OCI-LY7 (cell line): Measurements from ENCODE around the gene TMED1. TPM values are rescaled to one million over a fixed set of nuclear protein-coding genes. Genes with fewer than 3 reads are reported as not detected.

ENCODE experiments used
- BruUV-seq: library from RNA; stranded (reverse); fragments of 400-500 nt; replicated peaks from 2 replicates; lab custom pipeline; 2021; lab: Mats Ljungman, UMichigan
- CTCF ChIA-PET: fragments of 300-600 bp; sonication (Branson Sonifier 250); formaldehyde crosslinking; loops from one replicate; lab custom pipeline; 2022; ENCODE audit warnings: antibody characterized with exemption; ENCODE audit not compliant: unreplicated experiment; lab: Charles Lee
- POLR2A ChIA-PET: fragments of 300-600 bp; sonication (Branson Sonifier 250); formaldehyde crosslinking; loops from one replicate; lab custom pipeline; 2022; ENCODE audit warnings: antibody characterized with exemption; lab: Charles Lee
- DNase-seq: peaks from one replicate; pipeline ENCODE4 v3.0.0-alpha.2; 2015; ENCODE audit warnings: low spot score
- H2AFZ ChIP-seq: fragments of 200-600 bp; sonication (generic), shearing (Covaris generic); 2 replicates; pipeline ENCODE4 v1.6.1; 2014; ENCODE audit warnings: mild to moderate bottlenecking, antibody characterized with exemption, low read length, moderate library complexity
- H3K27ac ChIP-seq: fragments of 200-600 bp; sonication (generic); 2 replicates; pipeline ENCODE4 v1.5.1; 2014; ENCODE audit warnings: mixed run types, low read depth, mild to moderate bottlenecking, moderate library complexity, low read length, inconsistent platforms; ENCODE audit not compliant: poor library complexity, severe bottlenecking
- H3K36me3 ChIP-seq: fragments of 200-600 bp; sonication (generic); 2 replicates; pipeline ENCODE4 v1.6.1; 2014; ENCODE audit warnings: mild to moderate bottlenecking, antibody characterized with exemption, low read length, moderate library complexity, mixed read lengths; ENCODE audit not compliant: insufficient read depth
- H3K4me1 ChIP-seq: fragments of 200-600 bp; sonication (generic); 2 replicates; pipeline ENCODE4 v1.5.1; 2014; ENCODE audit warnings: mild to moderate bottlenecking, low read length; ENCODE audit not compliant: insufficient read depth, poor library complexity, severe bottlenecking
- H3K4me2 ChIP-seq: fragments of 200-600 bp; sonication (generic); 2 replicates; pipeline ENCODE4 v1.6.1; 2014; ENCODE audit warnings: mild to moderate bottlenecking, low read length
- H3K4me3 ChIP-seq: fragments of 200-600 bp; sonication (generic); 2 replicates; pipeline ENCODE4 v1.5.1; 2014; ENCODE audit warnings: mild to moderate bottlenecking, low read depth, low read length; ENCODE audit not compliant: poor library complexity, severe bottlenecking
- H3K79me2 ChIP-seq: fragments of 200-600 bp; sonication (generic); 2 replicates; pipeline ENCODE4 v1.6.1; 2016; ENCODE audit warnings: low read depth, mild to moderate bottlenecking, low read length, moderate library complexity, mixed read lengths; ENCODE audit not compliant: insufficient read depth
- H3K9me2 ChIP-seq: fragments of 200-600 bp; sonication (generic); 2 replicates; pipeline ENCODE4 v1.6.1; 2016; ENCODE audit warnings: mild to moderate bottlenecking, low read length, mixed read lengths; ENCODE audit not compliant: insufficient read depth
- H3K9me3 ChIP-seq: fragments of 200-600 bp; sonication (generic); 2 replicates; pipeline ENCODE4 v1.6.1; 2014; ENCODE audit warnings: mild to moderate bottlenecking, mixed run types, low read length, mixed read lengths
- H4K20me1 ChIP-seq: fragments of 200-600 bp; sonication (generic); 2 replicates; pipeline ENCODE4 v1.6.1; 2014; ENCODE audit warnings: mild to moderate bottlenecking, antibody characterized with exemption, low read length, moderate library complexity, mixed read lengths; ENCODE audit not compliant: insufficient read depth
- CTCF ChIP-seq: fragments of 200-600 bp; sonication (generic); conservative IDR thresholded peaks from 2 replicates; pipeline ENCODE4 v1.5.1; 2014; ENCODE audit warnings: mild to moderate bottlenecking, antibody characterized with exemption, low read length, moderate library complexity, mixed read lengths
- EZH2phosphoT487 ChIP-seq: fragments of 200-600 bp; sonication (generic); IDR thresholded peaks from 2 replicates; pipeline ENCODE4 v1.6.1; 2018; ENCODE audit warnings: low read depth, borderline replicate concordance, mild to moderate bottlenecking, mixed run types, antibody characterized with exemption, low read length, moderate library complexity, mixed read lengths
- intact Hi-C: fragments of 100-400 bp; cut with micrococcal nuclease; formaldehyde crosslinking; loops from one replicate; pipeline ENCODE4 v1.10.0; 2022; ENCODE audit not compliant: unreplicated experiment
- total RNA-seq, 2 experiments: library from RNA; depleted of rRNA in 1 of 2; stranded (reverse); fragments of >200 nt in 1 of 2; shearing (Covaris generic) in 1 of 2; gene quantifications; 2 replicates each; pipeline ENCODE4 v1.2.3, GENCODE V29; 2014 to 2022

TMED1 gene
- total RNA-seq, 2 experiments from 2014 or later, result 13.2 to 22.5 TPM

- POLR2A ChIA-PET, result interaction anchor here (0.6 to 3.5 kb wide), 3 partner anchors 15 to 532 kb away, joined by 4 to 34 read pairs (median 6); no protein-coding TSS in a partner anchor
- no peak for DNase-seq
- H3K36me3 ChIP-seq, result peaks cover 17% of the 10 kb centered on the region
- H2AFZ ChIP-seq, result no peak overlapping the region
- peak overlapping the region; percentile 2 for H3K4me3 ChIP-seq
- CTCF ChIA-PET, result interaction anchor here (1.8 kb wide), 1 partner anchor 10 kb away, joined by 4 read pairs; no protein-coding TSS in a partner anchor
- TF ChIP-seq CTCF, result no peak
- no peak for TF ChIP-seq EZH2phosphoT487
- H3K4me1 ChIP-seq, result peaks cover 61% of the 10 kb centered on the region
- H3K9me3 ChIP-seq, result no peaks in the 10 kb centered on the region
- H3K27ac ChIP-seq, result no peak overlapping the region
- H3K79me2 ChIP-seq, result peaks cover 73% of the 10 kb centered on the region
- intact Hi-C loops, result loop anchor here (10.0 kb wide), 1 partner anchor 309 kb away; the partner anchor contains the start of genes CDKN2D and KRI1
- peak overlapping the region; percentile 90 for H3K4me2 ChIP-seq
- no peaks in the 10 kb centered on the region for H4K20me1 ChIP-seq
- BruUV-seq, result TSS peak; percentile 36
- H3K9me2 ChIP-seq, result no peaks in the 10 kb centered on the region
Observed at GRCh38 chr19:10874024-10874423, 38.0 kb upstream of the TMED1 start.

- no peaks in the 10 kb centered on the region for H3K9me2 ChIP-seq
- intact Hi-C loops, result loop anchor here (10.0 kb wide), 1 partner anchor 308 kb away; the partner anchor contains the start of genes CDKN2D and KRI1
- no TSS peak for BruUV-seq
- H3K27ac ChIP-seq, result peak overlapping the region; percentile 82
- peak overlapping the region; percentile 90 for H3K4me2 ChIP-seq
- peaks cover 61% of the 10 kb centered on the region for H3K4me1 ChIP-seq
- CTCF ChIA-PET, result interaction anchor here (0.5 to 1.8 kb wide), 3 partner anchors 8 to 16 kb away, joined by 3 to 9 read pairs (median 4); no protein-coding TSS in a partner anchor
- no peak for DNase-seq
- H3K4me3 ChIP-seq, result peak overlapping the region; percentile 99
- no peaks in the 10 kb centered on the region for H4K20me1 ChIP-seq
- no peak overlapping the region for H2AFZ ChIP-seq
- no peaks in the 10 kb centered on the region for H3K9me3 ChIP-seq
- POLR2A ChIA-PET, result interaction anchor here (0.6 to 3.5 kb wide), 5 partner anchors 16 to 695 kb away, joined by 3 to 34 read pairs (median 5); no protein-coding TSS in a partner anchor
- H3K36me3 ChIP-seq, result peaks cover 17% of the 10 kb centered on the region
- TF ChIP-seq EZH2phosphoT487, result no peak
- peak; percentile 11; the same call in 1 of the 2 replicates for TF ChIP-seq CTCF
- peaks cover 59% of the 10 kb centered on the region for H3K79me2 ChIP-seq
Observed at GRCh38 chr19:10872546-10873107, 36.6 kb upstream of the TMED1 start.
